IPS-15b (cell line): ENCODE results near the gene PRRG2.
"Not testable (repeated sequence)": the region's sequence is repeated elsewhere in the genome, so short reads cannot be mapped to it uniquely, and the experiment has no call there.

ENCODE experiments used
- H3K27me3 ChIP-seq: one replicate; pipeline ENCODE4 v1.6.1; 2013; ENCODE audit warnings: low read length; ENCODE audit not compliant: control insufficient read depth, insufficient read depth
- H3K36me3 ChIP-seq: one replicate; pipeline ENCODE4 v1.6.1; 2013; ENCODE audit warnings: low read length; ENCODE audit not compliant: control insufficient read depth, insufficient read depth
- H3K4me1 ChIP-seq: one replicate; pipeline ENCODE4 v1.6.1; 2013; ENCODE audit warnings: mild to moderate bottlenecking, low read length; ENCODE audit not compliant: control insufficient read depth, insufficient read depth
- H3K4me3 ChIP-seq: one replicate; pipeline ENCODE4 v1.5.1; 2013; ENCODE audit warnings: low read depth, low read length
- H3K9ac ChIP-seq: one replicate; pipeline ENCODE4 v1.6.1; 2013; ENCODE audit warnings: low read depth, mild to moderate bottlenecking, low read length
- H3K9me3 ChIP-seq: one replicate; pipeline ENCODE4 v1.6.1; 2013; ENCODE audit warnings: mild to moderate bottlenecking, low read length; ENCODE audit not compliant: control insufficient read depth, insufficient read depth

PRRG2 gene

GRCh38 chr19:49599378-49600295 is 18.5 kb downstream of the PRRG2 start:
- H3K9ac ChIP-seq: no peak overlapping the region
- H3K4me1 ChIP-seq: no peaks in the 10 kb centered on the region
- no peaks in the 10 kb centered on the region for H3K9me3 ChIP-seq
- peaks cover 68% of the 10 kb centered on the region for H3K36me3 ChIP-seq
- H3K27me3 ChIP-seq: no peaks in the 10 kb centered on the region
- no peak overlapping the region for H3K4me3 ChIP-seq

DNA sequence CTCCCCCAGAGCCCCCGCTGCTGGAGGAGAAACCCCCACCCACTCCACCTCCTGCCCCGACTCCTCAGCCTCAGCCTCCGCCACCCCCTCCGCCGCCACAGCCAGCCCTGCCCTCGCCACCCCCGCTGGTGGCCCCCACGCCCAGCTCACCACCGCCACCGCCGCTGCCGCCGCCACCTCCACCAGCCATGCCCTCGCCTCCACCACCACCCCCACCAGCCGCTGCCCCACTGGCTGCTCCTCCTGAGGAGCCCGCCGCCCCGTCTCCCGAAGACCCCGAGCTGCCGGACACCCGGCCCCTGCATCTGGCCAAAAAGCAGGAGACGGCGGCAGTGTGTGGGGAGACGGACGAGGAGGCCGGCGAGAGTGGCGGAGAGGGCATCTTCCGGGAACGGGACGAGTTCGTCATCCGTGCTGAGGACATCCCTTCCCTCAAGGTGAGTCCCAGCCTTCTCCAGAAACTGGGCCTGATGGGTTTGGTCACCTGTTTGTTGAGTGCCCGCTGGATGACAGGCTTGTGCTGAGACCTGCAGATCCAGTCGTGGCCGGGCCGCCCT is 20.4 kb downstream of the PRRG2 start:
- Histone ChIP-seq H3K9me3 (no peaks in the 10 kb centered on the region), H3K36me3 (peaks cover 56% of the 10 kb centered on the region), H3K4me1 (no peaks in the 10 kb centered on the region), H3K27me3 (no peaks in the 10 kb centered on the region), H3K4me3 (no peak overlapping the region), H3K9ac (no peak overlapping the region)

DNA sequence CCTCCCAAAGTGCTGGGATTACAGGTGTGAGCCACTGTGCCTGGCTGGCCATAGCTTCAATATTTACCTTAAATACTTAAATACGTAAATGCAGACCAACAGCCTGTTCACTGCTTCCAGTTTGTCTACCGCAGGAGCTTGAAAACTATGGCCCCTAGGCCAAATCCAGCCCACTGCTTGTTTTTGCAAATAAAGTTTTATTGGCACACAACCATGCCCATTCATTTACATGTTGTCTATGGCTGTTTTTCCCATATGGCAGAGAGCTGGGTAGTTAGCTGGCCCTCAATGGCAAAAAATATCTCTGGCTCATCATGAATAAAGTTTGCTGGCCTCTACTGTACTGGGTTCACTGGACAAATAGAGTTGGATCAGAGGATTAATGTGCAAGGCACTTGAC is 21.7 kb downstream of the PRRG2 start:
- Histone ChIP-seq H3K27me3 (no peaks in the 10 kb centered on the region), H3K4me3 (no peak overlapping the region), H3K4me1 (no peaks in the 10 kb centered on the region), H3K36me3 (peaks cover 48% of the 10 kb centered on the region), H3K9me3 (no peaks in the 10 kb centered on the region), H3K9ac (no peak overlapping the region)

DNA sequence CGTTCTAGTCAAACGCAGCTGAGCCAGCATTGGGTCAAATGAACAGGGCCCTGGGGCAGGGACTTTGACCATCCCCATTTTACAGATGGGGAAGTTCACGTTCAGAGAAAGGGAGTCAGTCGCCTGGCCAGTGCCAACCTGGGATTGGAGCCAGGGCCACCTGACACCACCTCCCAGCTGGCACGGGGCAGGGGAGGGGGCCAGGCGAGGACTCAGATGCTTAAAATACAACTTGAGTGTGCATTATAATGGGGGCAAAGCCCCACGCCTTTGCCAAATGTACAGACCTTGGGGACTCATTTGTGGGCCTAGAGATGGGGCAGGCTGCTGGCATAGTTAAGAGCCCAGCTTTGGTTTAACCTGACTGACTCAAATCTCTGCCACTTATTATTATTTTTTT is 24.5 kb downstream of the PRRG2 start:
- Histone ChIP-seq H3K4me1 (no peaks in the 10 kb centered on the region), H3K27me3 (no peaks in the 10 kb centered on the region), H3K9me3 (no peaks in the 10 kb centered on the region), H3K36me3 (peaks cover 42% of the 10 kb centered on the region), H3K4me3 (no peak overlapping the region), H3K9ac (no peak overlapping the region)

- Histone ChIP-seq H3K36me3 (peaks cover 29% of the 10 kb centered on the region), H3K9ac (no peak overlapping the region), H3K27me3 (no peaks in the 10 kb centered on the region), H3K9me3 (no peaks in the 10 kb centered on the region), H3K4me3 (no peak overlapping the region), H3K4me1 (no peaks in the 10 kb centered on the region)
Measured at GRCh38 chr19:49609499-49610092, 28.5 kb downstream of the PRRG2 start.

DNA sequence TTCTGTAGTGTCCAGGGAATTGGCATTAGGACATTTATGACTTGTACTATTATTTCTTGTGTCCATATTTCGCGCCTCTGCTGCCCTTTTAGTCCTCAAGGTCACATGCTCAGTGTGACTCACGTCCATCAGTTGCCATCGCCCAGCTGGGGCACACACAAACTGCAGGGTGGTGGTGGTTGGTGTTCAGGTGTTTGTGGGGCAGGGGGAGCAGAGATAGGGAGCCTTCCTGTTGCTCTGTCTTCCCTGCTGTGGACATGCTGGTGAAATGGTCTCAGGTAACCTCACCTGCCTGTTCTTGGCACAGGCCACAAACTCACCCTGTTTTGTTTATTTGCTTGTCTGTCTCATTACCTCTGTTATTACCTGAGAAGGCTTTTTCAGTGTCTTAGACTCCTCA is 32.3 kb downstream of the PRRG2 start:
- Histone ChIP-seq H3K9me3 (no peaks in the 10 kb centered on the region), H3K27me3 (no peaks in the 10 kb centered on the region), H3K4me1 (no peaks in the 10 kb centered on the region), H3K9ac (no peak overlapping the region), H3K4me3 (no peak overlapping the region), H3K36me3 (peaks cover 44% of the 10 kb centered on the region)

DNA sequence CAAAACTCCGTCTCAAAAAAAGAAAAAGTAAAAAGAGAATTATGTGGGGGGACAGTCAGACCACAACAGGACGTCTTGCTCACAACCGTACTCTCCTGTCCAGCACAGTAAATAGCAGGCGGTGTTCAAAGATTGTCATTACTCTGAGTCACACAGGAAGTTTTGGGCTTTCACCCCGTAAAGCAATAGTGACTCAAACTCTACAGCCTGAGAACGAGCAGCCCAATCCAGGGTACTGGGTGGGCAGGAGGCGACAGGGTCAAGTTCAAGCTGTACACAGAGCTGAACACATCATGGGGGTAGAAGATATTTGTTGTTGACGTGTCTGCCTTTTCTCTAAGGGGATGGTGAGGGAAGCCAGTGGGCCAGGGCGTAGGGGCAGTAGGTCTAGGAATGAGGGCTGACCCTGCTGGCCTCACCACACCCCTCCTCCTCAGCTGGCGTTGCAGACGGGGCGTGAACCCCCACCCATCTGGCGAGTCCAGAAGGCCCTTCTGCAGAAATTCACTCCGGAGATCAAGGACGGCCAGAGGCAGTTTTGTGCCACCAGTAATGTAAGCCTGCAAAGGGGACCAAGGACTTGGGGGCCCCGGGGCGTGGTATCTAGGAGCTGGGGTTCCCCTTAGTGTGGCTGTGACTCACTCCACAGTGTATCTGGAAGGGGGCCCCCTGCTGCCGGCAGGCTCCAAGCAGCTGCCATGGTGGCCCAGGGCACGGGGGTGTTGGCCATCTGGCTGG is 33.1 kb downstream of the PRRG2 start:
- H3K9me3 ChIP-seq: no peaks in the 10 kb centered on the region
- no peak overlapping the region for H3K9ac ChIP-seq
- no peaks in the 10 kb centered on the region for H3K27me3 ChIP-seq
- no peaks in the 10 kb centered on the region for H3K4me1 ChIP-seq
- no peak overlapping the region for H3K4me3 ChIP-seq
- H3K36me3 ChIP-seq: peaks cover 40% of the 10 kb centered on the region

GRCh38 chr19:49615861-49616260 is 34.7 kb downstream of the PRRG2 start:
- no peak overlapping the region for H3K4me3 ChIP-seq
- no peaks in the 10 kb centered on the region for H3K9me3 ChIP-seq
- H3K9ac ChIP-seq: no peak overlapping the region
- H3K4me1 ChIP-seq: no peaks in the 10 kb centered on the region
- H3K27me3 ChIP-seq: no peaks in the 10 kb centered on the region
- H3K36me3 ChIP-seq: peaks cover 38% of the 10 kb centered on the region

GRCh38 chr19:49616532-49616931 is 35.4 kb downstream of the PRRG2 start:
- Histone ChIP-seq H3K4me3 (no peak overlapping the region), H3K4me1 (no peaks in the 10 kb centered on the region), H3K36me3 (peaks cover 37% of the 10 kb centered on the region), H3K27me3 (no peaks in the 10 kb centered on the region), H3K9me3 (no peaks in the 10 kb centered on the region), H3K9ac (no peak overlapping the region)

DNA sequence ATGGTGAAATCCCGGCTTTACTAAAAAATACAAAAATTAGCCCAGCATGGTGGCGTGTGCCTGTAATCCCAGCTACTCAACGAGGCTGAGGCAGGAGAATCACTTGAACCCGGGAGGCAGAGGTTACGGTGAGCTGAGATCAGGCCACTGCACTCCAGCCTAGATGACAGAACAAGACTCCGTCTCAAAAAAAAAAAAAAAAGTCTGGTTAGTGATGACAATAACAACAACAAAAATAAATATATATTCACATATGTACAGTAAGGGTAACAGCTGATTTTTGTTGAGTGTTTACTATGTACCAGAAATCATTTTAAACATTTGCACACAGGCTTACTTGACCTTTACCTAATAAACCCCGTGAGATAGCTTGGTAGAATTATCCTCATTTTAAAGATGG is 35.8 kb downstream of the PRRG2 start:
- Histone ChIP-seq H3K27me3 (no peaks in the 10 kb centered on the region), H3K9ac (no peak overlapping the region), H3K36me3 (peaks cover 39% of the 10 kb centered on the region)

GRCh38 chr19:49617860-49618259 is 36.7 kb downstream of the PRRG2 start:
- H3K36me3 ChIP-seq: peaks cover 39% of the 10 kb centered on the region
- H3K9me3 ChIP-seq, H3K9ac ChIP-seq, H3K27me3 ChIP-seq, H3K4me1 ChIP-seq, H3K4me3 ChIP-seq: not testable (repeated sequence)

More for the DNA sequence above, 35.8 kb downstream of the PRRG2 start:
- Histone ChIP-seq H3K4me3 (no peak overlapping the region), H3K9me3 (no peaks in the 10 kb centered on the region), H3K4me1 (no peaks in the 10 kb centered on the region)
